CD4-positive, alpha-beta T cell treated with Interferon gamma for 1 hour (primary cell): ENCODE data around the gene PEF1.
"Not testable (repeated sequence)": the region's sequence is repeated elsewhere in the genome, so short reads cannot be mapped to it uniquely, and the experiment has no call there.

Experiments
- DNase-seq: peaks from one replicate; pipeline ENCODE4 v3.0.0-alpha.2; 2020

The PEF1 gene

GRCh38 chr1:31602081-31602480 lies 42.6 kb downstream of the PEF1 start:
- DNase-seq = no peak

GRCh38 chr1:31600641-31601040 lies 44.0 kb downstream of the PEF1 start:
- no peak for DNase-seq

GRCh38 chr1:31598980-31599379 lies 45.7 kb downstream of the PEF1 start:
- DNase-seq = no peak

- no peak for DNase-seq
These were observed 48.0 kb downstream of the PEF1 start for GRCh38 chr1:31596737-31597097.

GRCh38 chr1:31595836-31596736 lies 48.6 kb downstream of the PEF1 start:
- DNase-seq = no peak

GRCh38 chr1:31593770-31594632 lies 50.7 kb downstream of the PEF1 start:
- DNase-seq = peak; percentile 56

- DNase-seq = no peak
These were observed 51.5 kb downstream of the PEF1 start for GRCh38 chr1:31593136-31593665.

GRCh38 chr1:31592132-31592531 lies 52.5 kb downstream of the PEF1 start:
- DNase-seq = no peak

GRCh38 chr1:31591425-31592093 lies 53.1 kb downstream of the PEF1 start:
- no peak for DNase-seq

GRCh38 chr1:31588751-31589515 lies 55.7 kb downstream of the PEF1 start:
- DNase-seq = no peak

- peak; percentile 41 for DNase-seq
These were observed 56.8 kb downstream of the PEF1 start for GRCh38 chr1:31587720-31588423.

GRCh38 chr1:31587328-31587699 lies 57.4 kb downstream of the PEF1 start:
- DNase-seq = not testable (repeated sequence)

GRCh38 chr1:31586376-31587327 lies 58.0 kb downstream of the PEF1 start:
- DNase-seq = no peak

- DNase-seq = no peak
These were observed 58.8 kb downstream of the PEF1 start for GRCh38 chr1:31585736-31586365.

GRCh38 chr1:31584869-31585735 lies 59.6 kb downstream of the PEF1 start:
- no peak for DNase-seq

- DNase-seq = no peak
These were observed 60.4 kb downstream of the PEF1 start for GRCh38 chr1:31583995-31584868.

- DNase-seq = no peak
These were observed 61.3 kb downstream of the PEF1 start for GRCh38 chr1:31583082-31583994.
